Measurements from ENCODE around the gene PMAIP1.

Gene PMAIP1

GRCh38 chr18:59865241-59865986, 34.4 kb upstream of the PMAIP1 start:
- Histone ChIP-seq H4K20me1 (ENCODE audit: low read depth, low read length) (no peaks in the 10 kb centered on the region), H2AFZ (ENCODE audit: low read depth, low read length, severe bottlenecking) (no peak overlapping the region), H3K9me3 (ENCODE audit: insufficient read depth, low read length) (no peaks in the 10 kb centered on the region), H3K4me2 (ENCODE audit: low read depth, low read length, poor library complexity, severe bottlenecking) (no peak overlapping the region), H3K79me2 (ENCODE audit: insufficient read depth, low read length) (no peaks in the 10 kb centered on the region), H3K4me3 (ENCODE audit: insufficient read depth, low read length, poor library complexity, severe bottlenecking) (no peak overlapping the region), H3K9ac (ENCODE audit: low read length) (no peak overlapping the region), H3K27ac (ENCODE audit: low read depth, low read length) (no peak overlapping the region), H3K36me3 (ENCODE audit: low read length) (no peaks in the 10 kb centered on the region), H3F3A (ENCODE audit: insufficient read depth) (no peaks in the 10 kb centered on the region), H3K9me2 (replicated peaks; ENCODE audit: insufficient read depth, low read length) (no peaks in the 10 kb centered on the region), H3K27me3 (ENCODE audit: low read length) (no peaks in the 10 kb centered on the region)
- TF ChIP-seq EZH2phosphoT487 (conservative IDR thresholded peaks at IDR 0.05; ENCODE audit: low read length), result no peak
- no peak for TF ChIP-seq CTCF (IDR thresholded peaks at IDR 0.05; ENCODE audit: insufficient read depth, low read length, poor library complexity, severe bottlenecking)

GRCh38 chr18:59866551-59867269, 33.1 kb upstream of the PMAIP1 start:
- TF ChIP-seq CTCF (IDR thresholded peaks at IDR 0.05; ENCODE audit: insufficient read depth, low read length, poor library complexity, severe bottlenecking) (no peak), EZH2phosphoT487 (conservative IDR thresholded peaks at IDR 0.05; ENCODE audit: low read length) (no peak)

GRCh38 chr18:59867337-59868104, 32.3 kb upstream of the PMAIP1 start:
- no peaks in the 10 kb centered on the region for H3K27me3 ChIP-seq (ENCODE audit: low read length)
- H3K36me3 ChIP-seq (ENCODE audit: low read length), result no peaks in the 10 kb centered on the region
- H3F3A ChIP-seq (ENCODE audit: insufficient read depth), result no peaks in the 10 kb centered on the region
- TF ChIP-seq CTCF (IDR thresholded peaks at IDR 0.05; ENCODE audit: insufficient read depth, low read length, poor library complexity, severe bottlenecking) (no peak), EZH2phosphoT487 (conservative IDR thresholded peaks at IDR 0.05; ENCODE audit: low read length) (no peak)
- H3K27ac ChIP-seq (ENCODE audit: low read depth, low read length), result no peak overlapping the region
- H2AFZ ChIP-seq (ENCODE audit: low read depth, low read length, severe bottlenecking), result no peak overlapping the region
- H3K9ac ChIP-seq (ENCODE audit: low read length), result no peak overlapping the region
- H3K79me2 ChIP-seq (ENCODE audit: insufficient read depth, low read length), result no peaks in the 10 kb centered on the region
- no peaks in the 10 kb centered on the region for H3K9me3 ChIP-seq (ENCODE audit: insufficient read depth, low read length)
- H3K4me2 ChIP-seq (ENCODE audit: low read depth, low read length, poor library complexity, severe bottlenecking), result no peak overlapping the region
- no peaks in the 10 kb centered on the region for H3K9me2 ChIP-seq (replicated peaks; ENCODE audit: insufficient read depth, low read length)
- H3K4me3 ChIP-seq (ENCODE audit: insufficient read depth, low read length, poor library complexity, severe bottlenecking), result no peak overlapping the region
- no peaks in the 10 kb centered on the region for H4K20me1 ChIP-seq (ENCODE audit: low read depth, low read length)

More at GRCh38 chr18:59866551-59867269, 33.1 kb upstream of the PMAIP1 start:
- Histone ChIP-seq H3K36me3 (ENCODE audit: low read length) (no peaks in the 10 kb centered on the region), H3K27me3 (ENCODE audit: low read length) (no peaks in the 10 kb centered on the region), H3K27ac (ENCODE audit: low read depth, low read length) (no peak overlapping the region), H3F3A (ENCODE audit: insufficient read depth) (no peaks in the 10 kb centered on the region), H3K9ac (ENCODE audit: low read length) (no peak overlapping the region), H3K4me2 (ENCODE audit: low read depth, low read length, poor library complexity, severe bottlenecking) (no peak overlapping the region), H3K4me3 (ENCODE audit: insufficient read depth, low read length, poor library complexity, severe bottlenecking) (no peak overlapping the region), H4K20me1 (ENCODE audit: low read depth, low read length) (no peaks in the 10 kb centered on the region), H2AFZ (ENCODE audit: low read depth, low read length, severe bottlenecking) (no peak overlapping the region), H3K79me2 (ENCODE audit: insufficient read depth, low read length) (no peaks in the 10 kb centered on the region), H3K9me3 (ENCODE audit: insufficient read depth, low read length) (no peaks in the 10 kb centered on the region), H3K9me2 (replicated peaks; ENCODE audit: insufficient read depth, low read length) (no peaks in the 10 kb centered on the region)
